Fibroblast of lung (primary cell): Measurements from ENCODE around the gene SLC22A6. TPM values are rescaled to one million over a fixed set of nuclear protein-coding genes. Genes with fewer than 3 reads are reported as not detected.

Source experiments
- DNase-seq, 2 donors: peaks; one replicate each; pipeline versions ENCODE4 v3.0.0 to v3.0.0-alpha.2; 2010; ENCODE audit warnings: low read depth in 2 of 2
- H2AFZ ChIP-seq: 2 replicates; pipeline ENCODE4 v1.5.1; 2012; ENCODE audit warnings: low read length, control low read depth, inconsistent platforms
- H3K27ac ChIP-seq: 2 replicates; pipeline ENCODE4 v1.5.1; 2011; ENCODE audit warnings: low read length, control low read depth; ENCODE audit not compliant: insufficient read depth
- H3K27me3 ChIP-seq: 2 replicates; pipeline ENCODE4 v1.5.1; 2011; ENCODE audit warnings: mild to moderate bottlenecking, low read length; ENCODE audit not compliant: control insufficient read depth, insufficient read depth
- H3K36me3 ChIP-seq: 2 replicates; pipeline ENCODE4 v1.5.1; 2011; ENCODE audit warnings: low read length; ENCODE audit not compliant: control insufficient read depth, insufficient read depth
- H3K4me1 ChIP-seq: 2 replicates; pipeline ENCODE4 v1.5.1; 2011; ENCODE audit warnings: low read length; ENCODE audit not compliant: control insufficient read depth, insufficient read depth; ENCODE audit errors: extremely low read depth
- H3K4me2 ChIP-seq: 2 replicates; pipeline ENCODE4 v1.5.1; 2011; ENCODE audit warnings: low read length, control low read depth; ENCODE audit not compliant: insufficient read depth; ENCODE audit errors: extremely low read depth
- H3K4me3 ChIP-seq, 4 experiments: fragments of 200-600 bp in 1 of 4; sonication (generic) in 1 of 4; replicated peaks in 1 of 4; 2 replicates each; pipeline ENCODE4 v1.5.1; 2011 to 2016; ENCODE audit warnings: low read length in 4 of 4, low read depth in 3 of 4, mild to moderate bottlenecking in 3 of 4, control low read depth in 2 of 4, inconsistent platforms in 1 of 4, mixed read lengths in 1 of 4; ENCODE audit not compliant: insufficient read depth in 1 of 4; ENCODE audit errors: control extremely low read depth in 1 of 4
- H3K79me2 ChIP-seq: 2 replicates; pipeline ENCODE4 v1.5.1; 2012; ENCODE audit warnings: mild to moderate bottlenecking, low read length, inconsistent platforms; ENCODE audit not compliant: control insufficient read depth, insufficient read depth
- H3K9ac ChIP-seq: 2 replicates; pipeline ENCODE4 v1.5.1; 2011; ENCODE audit warnings: mild to moderate bottlenecking, low read length, control low read depth; ENCODE audit not compliant: insufficient read depth
- H3K9me3 ChIP-seq: 2 replicates; pipeline ENCODE4 v1.5.1; 2012; ENCODE audit warnings: low read depth, low read length; ENCODE audit not compliant: control insufficient read depth, insufficient read depth
- H4K20me1 ChIP-seq: 2 replicates; pipeline ENCODE4 v1.5.1; 2011; ENCODE audit warnings: low read length; ENCODE audit not compliant: control insufficient read depth, insufficient read depth; ENCODE audit errors: extremely low read depth
- CTCF ChIP-seq, 2 donors: IDR thresholded peaks in 1 of 2; conservative IDR thresholded peaks in 1 of 2; 1 replicate in 1 of 2; 2 replicates in 1 of 2; pipeline ENCODE4 v1.5.1; 2011 to 2012; ENCODE audit warnings: low read length in 2 of 2, control low read depth in 1 of 2, inconsistent platforms in 1 of 2, low read depth in 1 of 2, mild to moderate bottlenecking in 1 of 2
- EZH2 ChIP-seq: IDR thresholded peaks from 2 replicates; pipeline ENCODE4 v1.5.1; 2012; ENCODE audit warnings: low read length, control low read depth, mild to moderate bottlenecking; ENCODE audit errors: missing control alignments
- polyA plus RNA-seq, 2 donors: library from polyadenylated mRNA; depleted of rRNA in 1 of 2; stranded (reverse) in 1 of 2; unstranded in 1 of 2; fragments of >200 nt; gene quantifications; 2 replicates each; pipeline ENCODE4 v1.2.1, GENCODE V29; 2011 to 2012; ENCODE audit warnings: missing spikeins in 1 of 2
- total RNA-seq: library from RNA; depleted of rRNA; stranded (reverse); fragments of >200 nt; gene quantifications from 2 replicates; pipeline ENCODE4 v1.2.1, GENCODE V29; 2014

The SLC22A6 gene
- total and polyA plus RNA-seq, 2 donors (not counting 1 experiment from before 2014, with no cell fraction given), result not detected

DNA sequence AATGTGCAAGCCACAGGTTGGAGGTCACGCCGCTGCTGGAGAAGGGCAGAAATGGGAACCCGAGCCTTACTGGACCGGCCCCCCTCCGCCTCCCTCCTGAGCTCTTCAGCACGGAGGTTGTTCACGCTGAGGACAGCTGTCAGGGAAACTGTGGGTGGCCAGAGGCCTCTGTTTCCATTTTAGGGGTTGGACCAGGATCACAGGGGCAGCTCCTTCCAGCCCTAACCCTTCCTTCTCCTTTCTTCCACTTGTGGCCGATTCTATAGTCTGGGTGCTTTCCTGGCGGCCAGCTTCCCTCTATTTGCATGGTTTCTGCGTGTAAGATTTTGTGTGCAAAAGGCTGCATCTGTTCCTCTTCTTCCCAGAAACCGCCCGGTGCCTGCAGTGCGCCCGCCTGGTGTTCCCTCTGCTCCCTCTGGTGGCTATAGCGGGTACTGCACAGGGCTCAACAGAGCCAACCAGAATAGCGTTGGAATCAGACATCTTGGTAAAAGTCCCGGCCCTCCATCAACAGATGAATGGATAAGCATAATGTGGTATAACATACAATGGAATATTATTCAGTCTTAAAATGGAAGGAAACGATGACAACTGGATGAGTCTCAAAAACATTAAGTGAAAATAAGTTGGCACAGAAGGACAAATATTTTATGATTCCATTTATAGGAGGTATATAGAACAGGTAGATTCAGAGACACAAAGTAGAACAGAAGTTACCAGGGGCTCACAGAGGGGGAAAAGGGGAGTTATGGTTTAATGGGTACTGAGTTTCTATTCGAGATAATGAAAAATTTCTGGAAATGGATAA, 39.3 kb upstream of the SLC22A6 start:
- H3K36me3 ChIP-seq, result no peaks in the 10 kb centered on the region
- no peaks in the 10 kb centered on the region for H3K9me3 ChIP-seq
- H3K9ac ChIP-seq, result no peak overlapping the region
- no peaks in the 10 kb centered on the region for H3K4me1 ChIP-seq
- H3K4me3 ChIP-seq, result no peak overlapping the region
- no peak overlapping the region for H2AFZ ChIP-seq
- H4K20me1 ChIP-seq, result no peaks in the 10 kb centered on the region
- no peaks in the 10 kb centered on the region for H3K79me2 ChIP-seq
- no peak overlapping the region for H3K27ac ChIP-seq
- TF ChIP-seq CTCF (conservative IDR thresholded peaks at IDR 0.05 in 1 of 2, IDR thresholded peaks at IDR 0.05 in 1 of 2; ENCODE audit: low read depth in 1 of 2, low read length in 2 of 2), result peak; percentile 100
- TF ChIP-seq EZH2, result no peak
- H3K4me2 ChIP-seq, result no peak overlapping the region
- no peaks in the 10 kb centered on the region for H3K27me3 ChIP-seq
- peak; percentile 44 to 70 for DNase-seq

- no peak for DNase-seq
- H3K27me3 ChIP-seq, result no peaks in the 10 kb centered on the region
- H3K9me3 ChIP-seq, result no peaks in the 10 kb centered on the region
- TF ChIP-seq CTCF (conservative IDR thresholded peaks at IDR 0.05 in 1 of 2, IDR thresholded peaks at IDR 0.05 in 1 of 2; ENCODE audit: low read depth in 1 of 2, low read length in 2 of 2) (no peak), EZH2 (no peak)
- no peak overlapping the region for H3K4me3 ChIP-seq
- no peaks in the 10 kb centered on the region for H4K20me1 ChIP-seq
- no peaks in the 10 kb centered on the region for H3K79me2 ChIP-seq
- no peak overlapping the region for H2AFZ ChIP-seq
- H3K36me3 ChIP-seq, result no peaks in the 10 kb centered on the region
- no peaks in the 10 kb centered on the region for H3K4me1 ChIP-seq
- H3K4me2 ChIP-seq, result no peak overlapping the region
- H3K27ac ChIP-seq, result no peak overlapping the region
- no peak overlapping the region for H3K9ac ChIP-seq
These were observed 38.6 kb upstream of the SLC22A6 start for GRCh38 chr11:63023222-63023814.

DNA sequence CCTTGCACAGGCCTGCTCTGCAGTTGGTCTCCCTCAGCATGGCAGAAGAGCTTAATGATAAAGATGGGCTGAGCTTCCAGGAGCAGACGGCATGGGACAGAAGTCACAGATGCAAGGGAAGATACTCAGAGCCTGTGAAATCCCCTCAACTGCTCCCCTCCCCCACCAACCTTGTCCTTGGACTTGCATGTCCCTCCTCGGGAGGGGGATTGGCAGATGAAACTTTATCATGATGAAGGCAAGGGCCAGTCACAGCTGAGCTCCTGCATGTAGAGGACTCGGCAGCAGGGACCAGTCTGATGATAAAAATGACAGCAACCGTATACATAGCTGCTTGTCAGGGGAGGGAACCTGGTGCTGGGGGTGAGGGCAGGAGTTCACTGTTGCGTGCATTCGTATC, 37.7 kb upstream of the SLC22A6 start:
- Histone ChIP-seq H2AFZ (no peak overlapping the region), H3K9ac (no peak overlapping the region), H3K4me2 (no peak overlapping the region), H3K27ac (no peak overlapping the region), H3K4me3 (no peak overlapping the region), H3K27me3 (no peaks in the 10 kb centered on the region), H3K79me2 (no peaks in the 10 kb centered on the region), H3K36me3 (no peaks in the 10 kb centered on the region), H3K4me1 (no peaks in the 10 kb centered on the region), H3K9me3 (no peaks in the 10 kb centered on the region), H4K20me1 (no peaks in the 10 kb centered on the region)
- no peak for DNase-seq
- no peak for TF ChIP-seq CTCF (conservative IDR thresholded peaks at IDR 0.05 in 1 of 2, IDR thresholded peaks at IDR 0.05 in 1 of 2; ENCODE audit: low read depth in 1 of 2, low read length in 2 of 2)
- TF ChIP-seq EZH2, result no peak
